ENCODE measurements around the gene THAP7. TPM values are rescaled to one million over a fixed set of nuclear protein-coding genes. Genes with fewer than 3 reads are reported as not detected.
A peak's percentile ranks its signal among the peaks of the same experiment; 100 is the strongest.

THAP7 gene
- polyA plus RNA-seq, 1 donor (not counting 4 experiments of a cell fraction or from before 2014, with no cell fraction given): 10.4 TPM

- FAIRE-seq (no peak), DNase-seq (ENCODE audit: low read depth, low spot score) (no peak)
- Histone ChIP-seq H3K4me2 (ENCODE audit: control insufficient read depth, extremely low read depth, insufficient read depth, low read depth, low read length) (peak overlapping the region; percentile 91), H4K20me1 (ENCODE audit: control insufficient read depth, extremely low read depth, insufficient read depth, low read length) (no peaks in the 10 kb centered on the region), H3K27ac (ENCODE audit: control insufficient read depth, insufficient read depth, low read length) (peak overlapping the region; percentile 49), H3K9me1 (ENCODE audit: control insufficient read depth, extremely low read depth, insufficient read depth, low read length) (no peaks in the 10 kb centered on the region), H3K9me3 (ENCODE audit: control insufficient read depth, low read depth, low read length) (no peaks in the 10 kb centered on the region), H3K4me1 (ENCODE audit: control insufficient read depth, extremely low read depth, insufficient read depth, low read length) (peaks cover 23% of the 10 kb centered on the region), H2AFZ (ENCODE audit: control insufficient read depth, low read length) (peak overlapping the region; percentile 83), H3K36me3 (ENCODE audit: control insufficient read depth in 2 of 2, extremely low read depth in 1 of 2, insufficient read depth in 2 of 2, low read length in 2 of 2) (peaks cover 0 to under 1% of the 10 kb centered on the region in 2 experiments), H3K4me3 (ENCODE audit: control insufficient read depth in 2 of 3, extremely low read depth in 1 of 3, insufficient read depth in 2 of 3, low read depth in 1 of 3, low read length in 3 of 3) (peak overlapping the region; percentile 52 to 67 (median 61)), H3K79me2 (ENCODE audit: control insufficient read depth, insufficient read depth, low read length) (no peaks in the 10 kb centered on the region), H3K27me3 (ENCODE audit: control insufficient read depth, extremely low read depth, insufficient read depth, low read length) (no peaks in the 10 kb centered on the region), H3K9ac (ENCODE audit: control insufficient read depth, extremely low read depth, insufficient read depth, low read length) (peak overlapping the region; percentile 61)
- TF ChIP-seq EZH2 (IDR thresholded peaks at IDR 0.05; ENCODE audit: low read length): no peak
- TF ChIP-seq CTCF (optimal IDR thresholded peaks at IDR 0.05 in 1 of 3, IDR thresholded peaks at IDR 0.05 in 1 of 3, conservative IDR thresholded peaks at IDR 0.05 in 1 of 3; ENCODE audit: extremely low read depth in 1 of 3, insufficient read depth in 2 of 3, low read length in 3 of 3): no peak
- dilution Hi-C loops (cut with MboI; ENCODE audit: extremely low pct_ligation_motif_present, low sequenced_read_pairs): no loop called here
Observed at GRCh38 chr22:21013657-21014201, 11.8 kb upstream of the THAP7 start.

GRCh38 chr22:21012446-21013407 lies 10.8 kb upstream of the THAP7 start:
- Histone ChIP-seq H3K9ac (ENCODE audit: control insufficient read depth, extremely low read depth, insufficient read depth, low read length) (no peak overlapping the region), H3K4me1 (ENCODE audit: control insufficient read depth, extremely low read depth, insufficient read depth, low read length) (peaks cover 23% of the 10 kb centered on the region), H3K4me3 (ENCODE audit: control insufficient read depth in 2 of 3, extremely low read depth in 1 of 3, insufficient read depth in 2 of 3, low read depth in 1 of 3, low read length in 3 of 3) (no peak overlapping the region), H3K27me3 (ENCODE audit: control insufficient read depth, extremely low read depth, insufficient read depth, low read length) (no peaks in the 10 kb centered on the region), H3K36me3 (ENCODE audit: control insufficient read depth in 2 of 2, extremely low read depth in 1 of 2, insufficient read depth in 2 of 2, low read length in 2 of 2) (peaks cover 0 to 1% of the 10 kb centered on the region in 2 experiments), H3K9me1 (ENCODE audit: control insufficient read depth, extremely low read depth, insufficient read depth, low read length) (no peaks in the 10 kb centered on the region), H3K27ac (ENCODE audit: control insufficient read depth, insufficient read depth, low read length) (no peak overlapping the region), H3K9me3 (ENCODE audit: control insufficient read depth, low read depth, low read length) (no peaks in the 10 kb centered on the region), H3K79me2 (ENCODE audit: control insufficient read depth, insufficient read depth, low read length) (no peaks in the 10 kb centered on the region), H3K4me2 (ENCODE audit: control insufficient read depth, extremely low read depth, insufficient read depth, low read depth, low read length) (peak overlapping the region; percentile 91), H4K20me1 (ENCODE audit: control insufficient read depth, extremely low read depth, insufficient read depth, low read length) (no peaks in the 10 kb centered on the region), H2AFZ (ENCODE audit: control insufficient read depth, low read length) (no peak overlapping the region)
- TF ChIP-seq CTCF (optimal IDR thresholded peaks at IDR 0.05 in 1 of 3, IDR thresholded peaks at IDR 0.05 in 1 of 3, conservative IDR thresholded peaks at IDR 0.05 in 1 of 3; ENCODE audit: extremely low read depth in 1 of 3, insufficient read depth in 2 of 3, low read length in 3 of 3) (no peak), EZH2 (IDR thresholded peaks at IDR 0.05; ENCODE audit: low read length) (no peak)
- no peak for FAIRE-seq
- no peak for DNase-seq (ENCODE audit: low read depth, low spot score)
- dilution Hi-C loops (cut with MboI; ENCODE audit: extremely low pct_ligation_motif_present, low sequenced_read_pairs): no loop called here
